CD4-positive, alpha-beta T cell treated with Interleukin-6 at 100 ng/mL for 8 hours (primary cell): Measurements from ENCODE around the gene FAM107B.
"Not testable (repeated sequence)": the region's sequence is repeated elsewhere in the genome, so short reads cannot be mapped to it uniquely, and the experiment has no call there.

Experiments used
- DNase-seq: peaks from one replicate; pipeline ENCODE4 v3.0.0-alpha.2; 2020; ENCODE audit warnings: mixed read lengths, low spot score

Gene FAM107B

DNA sequence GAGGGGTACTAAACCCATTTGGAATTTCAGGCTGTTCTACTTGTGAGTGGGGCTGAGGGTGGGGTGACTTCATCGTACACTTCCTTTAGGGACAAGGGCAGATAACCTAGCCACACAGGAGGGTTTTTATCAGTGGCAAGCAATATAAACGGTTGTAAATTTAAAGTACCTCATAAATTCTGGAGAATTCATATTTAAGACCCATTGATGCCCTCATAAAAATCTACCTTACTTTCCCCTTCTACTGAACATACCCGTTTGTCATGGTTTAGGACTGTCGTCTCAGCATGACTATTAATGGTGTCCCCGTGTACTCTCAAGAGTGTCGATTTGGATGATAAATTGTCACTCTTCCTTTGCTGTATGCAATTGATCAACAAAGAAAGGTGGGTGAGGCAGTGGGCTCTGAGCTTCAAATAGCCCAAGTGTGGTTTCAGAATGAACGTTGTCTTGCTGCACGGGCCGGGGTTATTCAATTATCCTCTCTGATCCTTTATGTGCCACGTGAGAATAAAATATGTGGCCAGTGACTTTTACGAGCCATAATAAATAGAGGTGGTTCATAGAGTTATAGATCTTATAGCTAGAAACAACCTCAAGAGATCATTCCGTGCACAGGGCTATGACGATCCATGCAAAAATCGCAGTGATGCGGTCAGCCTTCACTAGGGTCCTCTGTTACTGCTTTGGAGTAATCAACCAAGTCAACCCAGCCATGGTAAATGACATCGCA, 82.2 kb downstream of the FAM107B start:
- no peak for DNase-seq

- DNase-seq: no peak
These were observed 83.3 kb downstream of the FAM107B start for GRCh38 chr10:14691359-14691758.

DNA sequence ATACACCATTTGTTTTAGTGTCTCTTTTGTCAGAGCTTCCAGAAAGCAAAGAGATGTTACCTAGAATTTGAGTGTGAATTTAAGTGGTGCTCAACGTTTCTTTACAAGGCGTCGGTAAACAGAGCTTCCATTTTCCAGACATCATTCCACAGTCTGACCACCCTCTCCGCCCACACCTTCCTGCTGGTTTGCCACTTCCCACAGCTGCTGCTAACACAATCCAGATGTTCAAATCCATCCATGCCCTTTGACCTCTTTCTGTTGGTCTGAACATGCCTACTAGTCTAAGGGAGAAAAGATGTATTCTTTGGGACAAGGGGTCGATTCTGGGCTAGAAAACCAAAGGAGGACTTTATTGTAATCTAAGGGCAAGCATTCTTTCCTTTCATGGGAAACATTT, 86.1 kb downstream of the FAM107B start:
- no peak for DNase-seq

DNA sequence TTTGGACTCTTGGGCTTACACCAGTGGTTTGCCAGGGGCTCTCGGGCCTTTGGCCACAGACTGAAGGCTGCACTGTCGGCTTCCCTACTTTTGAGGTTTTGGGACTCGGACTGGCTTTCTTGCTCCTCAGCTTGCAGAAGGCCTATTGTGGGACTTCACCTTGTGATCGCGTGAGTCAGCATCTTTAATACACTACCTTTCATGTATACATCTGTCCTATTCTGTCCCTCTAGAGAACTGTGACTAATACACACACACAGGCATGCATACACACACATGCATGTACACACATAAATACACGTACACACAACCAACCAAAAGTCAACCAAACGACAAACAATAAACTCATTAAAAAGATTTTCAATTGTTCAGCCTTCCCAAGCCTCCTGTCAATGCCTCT, 86.5 kb downstream of the FAM107B start:
- not testable (repeated sequence) for DNase-seq

- DNase-seq: no peak
These were observed 87.4 kb downstream of the FAM107B start for GRCh38 chr10:14687340-14687739.

DNA sequence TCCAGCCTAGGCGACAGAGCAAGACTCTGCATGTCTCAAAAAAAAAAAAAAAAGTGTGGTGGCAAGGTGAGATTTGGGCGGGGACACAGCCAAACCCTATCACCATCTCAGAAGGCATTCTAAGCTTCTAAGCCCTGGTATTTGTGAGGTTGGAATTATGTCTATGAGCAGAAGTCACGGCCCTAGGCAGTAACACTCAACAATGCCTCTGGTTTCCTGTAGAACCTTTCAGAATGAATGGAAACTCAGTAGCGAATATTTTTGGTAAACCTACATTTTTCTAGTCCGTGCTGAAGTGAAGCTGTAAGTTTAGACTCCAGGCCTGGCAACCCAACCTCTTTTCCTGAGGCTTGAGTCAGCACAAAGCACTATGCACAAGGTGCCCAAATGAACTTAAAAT, 88.3 kb downstream of the FAM107B start:
- no peak for DNase-seq

GRCh38 chr10:14684354-14684753, 90.3 kb downstream of the FAM107B start:
- DNase-seq: no peak

DNA sequence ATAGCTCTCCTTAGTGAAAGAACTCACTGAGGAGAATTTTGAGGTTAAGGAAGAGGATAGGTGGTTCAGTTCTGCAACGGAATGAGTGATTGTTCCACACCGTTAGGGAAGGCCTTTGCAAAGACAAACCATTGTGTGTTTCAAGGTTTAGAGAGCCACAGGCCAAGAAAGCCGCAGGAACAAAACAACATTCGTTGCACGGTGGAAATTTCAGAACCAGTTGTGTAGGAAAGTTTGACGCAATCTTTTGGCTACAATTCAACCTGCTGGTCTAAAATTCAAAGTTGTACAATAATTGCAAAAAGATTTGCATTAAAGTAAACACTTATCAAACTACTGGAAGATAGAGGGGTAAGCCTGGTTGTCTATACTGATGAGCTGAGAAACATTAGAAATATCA, 91.4 kb downstream of the FAM107B start:
- no peak for DNase-seq

- DNase-seq: no peak
These were observed 92.9 kb downstream of the FAM107B start for GRCh38 chr10:14681802-14682201.

DNA sequence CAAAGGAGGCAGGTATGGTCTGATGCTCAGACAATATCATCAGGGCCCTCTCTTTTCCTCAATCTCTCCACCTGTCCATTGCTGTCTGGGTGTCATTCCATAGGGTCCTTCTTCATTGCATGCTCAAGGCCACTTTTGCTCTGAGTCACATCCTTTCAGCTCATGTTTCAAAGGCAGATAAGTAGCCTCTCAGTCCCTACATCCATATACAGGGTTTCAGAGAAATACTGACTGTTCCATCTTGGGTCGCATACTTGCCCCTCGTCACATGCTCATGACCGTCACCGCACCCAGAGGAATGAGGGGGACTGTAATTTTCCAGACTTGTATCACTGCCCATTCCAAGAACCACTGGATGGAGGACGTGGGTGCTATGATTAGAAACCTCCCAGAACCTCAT, 93.4 kb downstream of the FAM107B start:
- DNase-seq: no peak

DNA sequence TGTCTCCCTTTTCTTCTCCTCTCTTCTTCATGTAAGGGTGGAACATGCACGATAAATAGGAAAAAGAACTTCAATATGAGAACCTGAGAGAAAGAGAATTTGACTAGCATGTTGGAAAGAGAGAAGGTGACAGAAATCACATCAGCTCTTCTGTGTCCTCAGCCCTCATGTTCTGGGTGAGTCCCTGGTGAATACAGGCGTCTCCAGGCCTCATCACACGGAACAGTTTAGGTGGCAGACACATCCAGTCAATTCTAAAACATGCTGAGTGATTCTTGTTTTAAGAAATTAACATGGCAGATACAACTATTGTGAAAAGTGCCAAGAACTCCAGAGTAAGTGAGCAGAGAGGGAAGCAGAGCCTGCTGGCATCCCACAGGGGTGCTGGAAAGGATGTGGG, 96.1 kb downstream of the FAM107B start:
- no peak for DNase-seq

DNA sequence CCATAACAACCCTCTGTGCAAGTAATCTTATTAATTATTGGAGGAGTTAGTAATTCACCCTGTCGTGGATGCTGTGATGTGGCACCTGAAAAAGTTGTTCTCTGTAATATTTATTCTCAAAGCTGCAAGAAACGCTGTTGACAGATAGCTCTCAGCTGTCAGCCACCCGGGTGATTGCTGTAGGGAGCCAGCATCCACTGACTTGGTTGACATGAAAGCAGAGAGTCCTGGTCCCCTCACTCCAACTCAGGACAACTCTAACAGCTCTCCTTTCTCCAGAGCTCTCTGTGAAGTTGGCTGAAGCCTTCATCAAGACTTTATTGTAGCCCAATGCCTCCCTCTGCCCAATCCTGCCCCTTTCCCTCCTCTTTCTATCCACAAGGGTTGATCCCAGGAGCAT, 98.0 kb downstream of the FAM107B start:
- no peak for DNase-seq

DNA sequence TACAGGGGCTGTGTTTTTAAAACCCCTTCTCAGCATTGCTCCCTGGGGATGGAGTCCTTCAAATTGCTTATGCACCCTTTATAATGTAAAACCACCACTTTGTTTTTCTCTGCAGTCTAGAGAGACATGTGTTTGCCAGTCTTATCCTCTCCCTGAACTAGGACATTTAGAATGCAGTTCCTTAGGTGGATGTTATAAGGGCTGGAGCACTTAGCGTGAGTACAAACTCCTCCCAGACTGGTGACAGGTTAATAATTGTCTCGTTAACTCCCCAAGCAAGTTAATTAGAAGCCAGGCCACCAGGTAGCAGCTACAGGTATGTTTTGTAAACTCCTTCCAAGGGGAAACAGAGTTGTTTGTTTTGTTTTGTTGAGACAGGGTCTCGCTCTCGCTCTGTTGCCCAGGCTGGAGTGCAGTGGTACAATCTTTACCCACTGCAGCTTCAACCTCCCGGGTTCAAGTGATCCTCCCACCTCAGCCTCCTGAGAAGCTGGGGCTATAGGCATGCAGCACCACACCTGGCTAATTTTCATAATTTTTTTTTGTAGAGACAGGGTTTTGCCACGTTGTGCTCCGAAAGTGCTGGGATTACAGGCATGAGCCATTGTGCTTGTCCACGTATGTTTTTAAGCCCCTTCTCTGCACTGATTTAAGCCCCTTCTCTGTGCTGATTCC, 100.2 kb downstream of the FAM107B start:
- no peak for DNase-seq

DNA sequence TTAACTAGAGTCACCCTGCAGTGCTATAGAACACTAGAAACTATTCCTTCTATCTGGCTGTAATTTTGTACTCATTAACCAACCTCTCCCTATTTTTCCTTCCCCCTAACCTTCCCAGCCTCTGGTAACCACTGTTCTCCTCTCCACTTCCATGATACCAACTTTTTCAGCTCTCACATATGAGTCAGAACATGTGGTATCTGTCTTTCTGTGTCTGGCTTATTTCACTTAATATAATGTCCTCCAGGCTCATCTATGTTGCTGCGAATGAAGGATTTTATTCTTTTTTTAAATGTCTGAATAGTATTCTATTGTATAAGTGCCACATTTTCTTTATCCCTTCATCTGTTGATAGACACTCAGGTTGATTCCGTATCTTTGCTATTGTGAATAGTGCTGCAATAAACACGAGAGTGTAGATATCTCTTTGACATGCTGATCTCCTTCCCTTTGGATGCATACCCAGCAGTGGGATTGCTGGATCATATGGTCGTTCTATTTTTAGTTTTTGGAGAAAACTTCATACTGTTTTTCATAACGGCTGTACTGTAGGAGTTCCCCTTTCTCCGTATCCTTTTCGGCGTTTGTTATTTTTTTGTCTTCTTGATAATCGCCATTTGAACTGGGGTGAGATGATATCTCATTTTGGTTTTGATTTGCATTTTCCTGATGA, 101.4 kb downstream of the FAM107B start:
- DNase-seq: no peak

DNA sequence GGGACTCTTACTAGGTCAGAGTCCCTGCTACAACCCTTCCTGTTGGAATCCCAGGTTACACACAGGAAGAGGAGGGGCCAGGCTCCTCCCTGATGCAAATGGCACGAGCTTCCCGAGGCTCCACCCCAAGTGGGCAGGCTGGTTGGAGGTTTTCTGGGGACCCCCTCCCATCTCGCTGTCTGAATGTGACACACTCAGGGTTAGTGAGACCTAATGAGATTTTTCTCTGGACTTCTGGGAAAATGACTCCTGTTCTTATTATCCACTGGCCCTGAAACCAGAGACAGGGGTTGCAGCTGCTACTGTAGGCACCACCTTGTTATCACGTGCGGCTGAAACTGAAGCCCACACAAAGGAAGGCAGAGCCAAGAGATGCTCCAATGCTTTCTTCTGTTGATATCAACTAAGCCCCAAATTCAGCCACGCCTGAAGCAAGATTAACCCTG, 103.3 kb downstream of the FAM107B start:
- no peak for DNase-seq

DNA sequence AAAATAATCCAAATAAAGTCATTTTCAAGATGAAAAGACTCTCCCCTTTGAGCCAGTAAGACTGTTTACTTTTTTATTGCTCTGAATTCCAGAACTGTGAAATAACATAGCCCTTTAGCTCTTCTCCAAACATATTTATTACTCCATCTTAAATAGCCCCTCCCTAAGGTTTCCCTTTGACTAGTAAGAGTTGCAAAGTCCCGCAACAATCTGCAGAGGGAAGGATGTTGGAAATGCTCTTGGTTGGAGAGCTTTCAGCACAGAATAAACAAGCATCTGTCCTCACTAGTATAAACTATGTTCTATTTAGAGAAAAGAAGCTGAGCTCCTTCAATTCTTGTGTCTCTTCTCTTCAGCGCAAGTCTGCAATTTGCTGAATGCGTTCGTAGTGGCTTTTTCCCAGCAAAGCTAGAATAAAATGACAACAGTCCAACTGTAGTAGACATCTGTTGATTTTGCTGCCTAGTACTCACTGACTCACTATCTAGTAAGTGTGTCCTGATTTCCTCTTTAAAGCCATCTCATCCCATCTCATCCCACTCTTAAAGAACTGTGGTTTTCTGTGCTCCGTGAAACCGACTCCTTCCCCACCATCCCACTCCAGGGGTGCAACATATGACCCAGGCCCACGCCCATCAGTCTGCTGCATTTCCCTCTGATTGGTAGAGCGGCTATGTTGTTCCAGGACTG, 104.0 kb downstream of the FAM107B start:
- DNase-seq: no peak

GRCh38 chr10:14669576-14669975, 105.1 kb downstream of the FAM107B start:
- DNase-seq: no peak

DNA sequence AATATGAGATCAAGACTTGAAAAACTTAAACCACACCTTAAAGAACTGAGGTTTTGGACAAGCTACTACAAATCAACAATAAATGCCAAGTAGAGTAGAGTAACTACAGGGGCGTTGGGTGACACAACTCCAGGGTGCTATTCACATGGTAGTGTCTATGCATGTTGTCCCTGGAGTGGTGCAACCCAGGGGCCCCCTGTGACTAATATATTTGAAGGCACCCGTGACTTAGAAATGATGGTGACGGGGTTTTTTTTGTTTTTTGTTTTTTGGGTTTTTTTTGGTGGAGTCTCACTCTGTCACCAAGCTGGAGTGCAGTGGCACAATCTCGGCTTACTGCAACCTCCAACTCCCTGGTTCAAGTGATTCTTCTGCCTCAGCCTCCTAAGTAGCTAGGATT, 106.9 kb downstream of the FAM107B start:
- no peak for DNase-seq

DNA sequence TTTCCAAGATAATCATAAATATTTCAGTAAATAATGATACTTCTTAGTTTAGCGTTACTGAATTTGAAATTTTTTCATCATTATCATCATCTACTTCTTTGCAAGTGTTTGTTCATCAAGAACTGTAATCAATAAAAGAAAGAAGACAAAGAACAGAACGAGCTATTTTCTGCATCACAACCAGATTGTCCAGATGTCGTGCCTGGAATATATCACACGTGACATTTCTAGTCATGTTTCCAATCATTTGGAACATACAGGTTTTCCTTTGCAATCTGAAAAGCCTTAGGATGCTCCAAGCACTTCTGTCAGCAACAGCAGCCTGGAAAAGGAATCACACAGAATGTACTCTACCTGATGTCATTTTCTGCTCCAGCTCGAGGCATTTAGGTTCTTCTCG, 107.4 kb downstream of the FAM107B start:
- no peak for DNase-seq

DNA sequence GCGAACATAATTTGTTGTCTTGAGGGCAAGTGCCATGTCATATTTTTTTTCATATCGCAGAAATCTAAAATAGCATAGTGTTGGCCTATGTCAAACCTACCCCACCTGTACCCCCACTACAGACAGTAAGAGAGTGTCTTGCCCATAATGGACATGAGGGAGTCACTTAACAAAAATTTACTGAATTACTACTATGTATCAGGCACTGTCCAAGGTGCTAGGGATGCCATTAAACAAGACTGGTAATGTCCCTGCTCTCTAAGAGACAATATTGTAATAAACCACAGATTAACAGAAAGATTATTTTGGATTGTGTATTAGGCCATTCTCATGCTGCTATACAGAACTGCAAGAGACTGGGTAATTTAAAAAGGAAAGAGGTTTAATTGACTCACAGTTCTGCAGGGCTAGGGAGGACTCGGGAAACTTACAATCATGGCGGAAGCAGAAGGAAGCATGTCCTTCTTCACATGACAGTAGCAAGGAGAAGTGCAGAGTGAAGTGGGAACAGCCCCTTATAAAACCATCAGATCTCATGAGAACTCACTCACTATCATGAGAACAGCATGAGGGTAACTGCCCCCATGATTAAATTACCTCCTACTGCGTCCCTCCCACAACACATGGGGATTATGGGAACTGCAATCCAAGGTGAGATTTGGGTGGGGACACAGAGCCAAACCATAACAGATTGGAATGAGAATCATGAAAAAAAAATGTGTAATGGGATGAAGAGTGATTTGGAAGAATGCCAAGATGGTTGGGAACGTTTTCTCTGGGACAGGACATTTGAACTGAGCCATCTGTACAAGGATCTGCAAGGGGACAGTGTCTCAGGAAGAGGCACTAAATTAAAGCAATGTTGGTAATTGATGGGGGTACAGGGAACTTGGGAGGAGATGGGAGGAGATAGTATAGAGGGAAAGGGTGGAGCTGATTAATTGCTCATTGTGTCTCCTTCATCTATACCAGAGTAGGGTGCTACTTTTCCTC, 108.5 kb downstream of the FAM107B start:
- DNase-seq: no peak

GRCh38 chr10:14665304-14665703, 109.4 kb downstream of the FAM107B start:
- DNase-seq: no peak
